Measurements from ENCODE around the gene IFI35.

- TF ChIP-seq CTCF (IDR thresholded peaks at IDR 0.05), result no peak
- TF ChIP-seq POLR2A (IDR thresholded peaks at IDR 0.05), result no peak
Observed at GRCh38 chr17:42992872-42993271, 13.7 kb upstream of the IFI35 start.
